ENCODE data around the gene ADARB1.

Gene ADARB1

GRCh38 chr21:45050797-45051489 lies 23.4 kb upstream of the ADARB1 start (continued):
- TF ChIP-seq POU6F1 (CRISPR knock-in tag; IDR thresholded peaks at IDR 0.05; ENCODE audit: borderline replicate concordance, low read depth) (no peak), ZC3H10 (CRISPR knock-in tag; IDR thresholded peaks at IDR 0.05) (no peak), TOX (CRISPR knock-in tag; IDR thresholded peaks at IDR 0.05; ENCODE audit: borderline replicate concordance) (no peak), ESRRG (CRISPR knock-in tag; IDR thresholded peaks at IDR 0.05) (no peak), GLIS3 (CRISPR knock-in tag; IDR thresholded peaks at IDR 0.05) (0 out of 2 replicates have a peak, but pooled peaks have one; percentile 5), ISL1 (CRISPR knock-in tag; IDR thresholded peaks at IDR 0.05) (peak; percentile 14), CSRNP3 (CRISPR knock-in tag; IDR thresholded peaks at IDR 0.05) (no peak)

- no peak for ATAC-seq
- TF ChIP-seq, protein P1, sequence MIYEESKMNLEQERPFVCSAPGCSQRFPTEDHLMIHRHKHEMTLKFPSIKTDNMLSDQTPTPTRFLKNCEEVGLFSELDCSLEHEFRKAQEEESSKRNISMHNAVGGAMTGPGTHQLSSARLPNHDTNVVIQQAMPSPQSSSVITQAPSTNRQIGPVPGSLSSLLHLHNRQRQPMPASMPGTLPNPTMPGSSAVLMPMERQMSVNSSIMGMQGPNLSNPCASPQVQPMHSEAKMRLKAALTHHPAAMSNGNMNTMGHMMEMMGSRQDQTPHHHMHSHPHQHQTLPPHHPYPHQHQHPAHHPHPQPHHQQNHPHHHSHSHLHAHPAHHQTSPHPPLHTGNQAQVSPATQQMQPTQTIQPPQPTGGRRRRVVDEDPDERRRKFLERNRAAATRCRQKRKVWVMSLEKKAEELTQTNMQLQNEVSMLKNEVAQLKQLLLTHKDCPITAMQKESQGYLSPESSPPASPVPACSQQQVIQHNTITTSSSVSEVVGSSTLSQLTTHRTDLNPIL (CRISPR knock-in tag; IDR thresholded peaks at IDR 0.05; ENCODE audit: low read depth), result no peak
- TF ChIP-seq ESRRG (CRISPR knock-in tag; IDR thresholded peaks at IDR 0.05) (no peak), GLIS3 (CRISPR knock-in tag; IDR thresholded peaks at IDR 0.05) (no peak), RARB (CRISPR knock-in tag; IDR thresholded peaks at IDR 0.05) (no peak)
These were observed 22.6 kb upstream of the ADARB1 start for GRCh38 chr21:45051580-45052434.

DNA sequence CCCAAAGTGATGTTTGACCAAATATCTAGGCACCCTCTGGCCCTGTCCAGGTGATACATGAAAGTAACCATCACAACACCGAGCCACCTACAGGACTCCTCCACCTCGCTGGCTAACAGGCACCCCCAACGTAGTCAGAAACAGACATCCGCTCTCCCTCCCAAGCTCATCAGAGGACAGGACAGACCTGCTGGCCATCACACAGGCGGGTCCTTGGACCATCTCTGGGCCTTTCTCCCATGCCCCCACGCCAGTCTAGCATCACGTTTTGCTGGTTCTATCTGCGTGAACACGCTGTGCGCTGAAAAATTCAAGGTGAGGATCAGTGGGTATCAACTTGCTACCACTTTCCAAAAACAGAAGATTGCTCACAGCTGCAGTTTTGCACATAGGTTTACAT lies 21.4 kb upstream of the ADARB1 start:
- ATAC-seq, result no peak
- no peak for TF ChIP-seq CSDC2 (CRISPR knock-in tag; IDR thresholded peaks at IDR 0.05)
- TF ChIP-seq, protein P1 (CRISPR knock-in tag; IDR thresholded peaks at IDR 0.05; ENCODE audit: low read depth), result no peak
- no peak for TF ChIP-seq ZC3H10 (CRISPR knock-in tag; IDR thresholded peaks at IDR 0.05)
- TF ChIP-seq TCF4 (CRISPR knock-in tag; IDR thresholded peaks at IDR 0.05; ENCODE audit: borderline replicate concordance), result no peak
- TF ChIP-seq BACH2 (CRISPR knock-in tag; IDR thresholded peaks at IDR 0.05; ENCODE audit: borderline replicate concordance), result no peak
- TF ChIP-seq CSRNP3 (CRISPR knock-in tag; IDR thresholded peaks at IDR 0.05), result no peak
- no peak for TF ChIP-seq SNAI2 (CRISPR knock-in tag; IDR thresholded peaks at IDR 0.05)
- no peak for TF ChIP-seq OSR1 (CRISPR knock-in tag; IDR thresholded peaks at IDR 0.05)
- no peak for TF ChIP-seq ARNTL (CRISPR knock-in tag; IDR thresholded peaks at IDR 0.05; ENCODE audit: borderline replicate concordance, low read depth)

- no peak for ATAC-seq
- TF ChIP-seq ZNF565 (CRISPR knock-in tag; conservative IDR thresholded peaks at IDR 0.05; ENCODE audit: low read depth) (no peak), ZFP3 (CRISPR knock-in tag; IDR thresholded peaks at IDR 0.05) (no peak), ZNF70 (CRISPR knock-in tag; IDR thresholded peaks at IDR 0.05) (no peak), ISL1 (CRISPR knock-in tag; IDR thresholded peaks at IDR 0.05) (no peak), SNAI2 (CRISPR knock-in tag; IDR thresholded peaks at IDR 0.05) (no peak), PPARA (CRISPR knock-in tag; IDR thresholded peaks at IDR 0.05; ENCODE audit: borderline replicate concordance) (no peak), GLIS3 (CRISPR knock-in tag; IDR thresholded peaks at IDR 0.05) (no peak), POU6F1 (CRISPR knock-in tag; IDR thresholded peaks at IDR 0.05; ENCODE audit: borderline replicate concordance, low read depth) (no peak), RARB (CRISPR knock-in tag; IDR thresholded peaks at IDR 0.05) (no peak), TOX (CRISPR knock-in tag; IDR thresholded peaks at IDR 0.05; ENCODE audit: borderline replicate concordance) (no peak), CSRNP3 (CRISPR knock-in tag; IDR thresholded peaks at IDR 0.05) (no peak), CSDC2 (CRISPR knock-in tag; IDR thresholded peaks at IDR 0.05) (no peak), ZNF8 (CRISPR knock-in tag; IDR thresholded peaks at IDR 0.05) (no peak), ZFP30 (CRISPR knock-in tag; IDR thresholded peaks at IDR 0.05) (no peak)
These were observed 20.7 kb upstream of the ADARB1 start for GRCh38 chr21:45053561-45054226.
